Subcutaneous abdominal adipose tissue (tissue), 5 donors: ENCODE data around the gene RNF225.
A peak's percentile ranks its signal among the peaks of the same experiment; 100 is the strongest.
"Not testable (repeated sequence)": the region's sequence is repeated elsewhere in the genome, so short reads cannot be mapped to it uniquely, and the experiment has no call there.

Experiments used
- H3K27ac ChIP-seq: one replicate; pipeline ENCODE4 v1.7.0; 2013; ENCODE audit warnings: low read depth, mild to moderate bottlenecking, inconsistent platforms, low read length, moderate library complexity
- H3K27me3 ChIP-seq, 5 donors: one replicate each; pipeline ENCODE4 v1.7.0; 2013; ENCODE audit warnings: low read length in 5 of 5, inconsistent platforms in 1 of 5; ENCODE audit not compliant: control insufficient read depth in 5 of 5, insufficient read depth in 4 of 5
- H3K36me3 ChIP-seq, 5 donors: one replicate each; pipeline ENCODE4 v1.7.0; 2013; ENCODE audit warnings: low read length in 5 of 5; ENCODE audit not compliant: control insufficient read depth in 5 of 5, insufficient read depth in 5 of 5
- H3K4me1 ChIP-seq, 5 donors: one replicate each; pipeline ENCODE4 v1.7.0; 2013; ENCODE audit warnings: low read length in 5 of 5, mild to moderate bottlenecking in 3 of 5, moderate library complexity in 1 of 5; ENCODE audit not compliant: control insufficient read depth in 5 of 5, insufficient read depth in 5 of 5
- H3K4me3 ChIP-seq, 5 donors: one replicate each; pipeline ENCODE4 v1.7.0; 2013; ENCODE audit warnings: low read length in 5 of 5, low read depth in 1 of 5
- H3K9ac ChIP-seq, 5 donors: one replicate each; pipeline ENCODE4 v1.7.0; 2013; ENCODE audit warnings: low read length in 5 of 5, mild to moderate bottlenecking in 4 of 5, moderate library complexity in 3 of 5
- H3K9me3 ChIP-seq, 5 donors: one replicate each; pipeline ENCODE4 v1.7.0; 2013; ENCODE audit warnings: low read length in 5 of 5; ENCODE audit not compliant: control insufficient read depth in 5 of 5
- donor health status: healthy.
- donor health status: healthy.
- donor health status: healthy.
- donor health status: healthy.
- donor health status: healthy.

RNF225 gene

GRCh38 chr19:58440556-58440955, 45.1 kb downstream of the RNF225 start:
- H3K27ac ChIP-seq, result peak overlapping the region; percentile 67
- peak overlapping the region in 2 of 5 donors; percentile 18 to 27 for H3K9ac ChIP-seq
- H3K36me3 ChIP-seq, result peaks cover 5 to 23% (median 17%) of the 10 kb centered on the region in 5 donors
- H3K4me1 ChIP-seq, result peaks cover 3 to 20% (median 18%) of the 10 kb centered on the region in 5 donors
- no peaks in the 10 kb centered on the region for H3K27me3 ChIP-seq
- peaks cover 21 to 33% (median 25%) of the 10 kb centered on the region in 5 donors for H3K9me3 ChIP-seq
- H3K4me3 ChIP-seq, result peak overlapping the region; percentile 87 to 99 (median 94)

- not testable (repeated sequence) for H3K27ac ChIP-seq, H3K4me3 ChIP-seq, H3K27me3 ChIP-seq, H3K9ac ChIP-seq, H3K36me3 ChIP-seq
- H3K9me3 ChIP-seq, result peaks cover 2 to 12% (median 9%) of the 10 kb centered on the region in 5 donors
- H3K4me1 ChIP-seq, result peaks cover 3 to 20% (median 18%) of the 10 kb centered on the region in 5 donors
These were observed 47.5 kb downstream of the RNF225 start for GRCh38 chr19:58442986-58443385.
